IPS DF 19.7 (cell line): ENCODE data around the gene RMDN2.
"Not testable (repeated sequence)": the region's sequence is repeated elsewhere in the genome, so short reads cannot be mapped to it uniquely, and the experiment has no call there.

Experiments
- DNase-seq: peaks from one replicate; pipeline ENCODE4 v3.0.0-alpha.2; 2013; ENCODE audit warnings: low read depth, low spot score

RMDN2 gene

DNA sequence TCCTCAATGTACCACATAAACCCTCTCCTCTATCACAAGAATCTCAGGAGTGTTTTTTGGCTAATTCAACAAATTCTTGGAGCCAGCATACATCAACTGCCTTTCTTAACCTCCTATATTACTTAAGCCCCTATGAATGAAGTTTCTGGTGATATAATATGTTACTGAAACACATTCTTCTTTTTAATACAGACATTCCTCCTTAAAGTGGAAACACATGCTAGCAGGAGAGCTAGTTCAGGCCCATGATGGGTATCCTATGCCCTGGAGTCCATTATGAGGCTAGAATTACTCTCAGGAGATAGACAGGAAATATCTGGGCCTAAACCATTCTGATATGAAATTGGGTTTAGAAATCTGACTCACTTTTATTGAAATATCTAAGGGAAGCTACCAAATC lies 26.6 kb upstream of the RMDN2 start:
- no peak for DNase-seq

GRCh38 chr2:37902991-37903390 lies 22.1 kb upstream of the RMDN2 start:
- no peak for DNase-seq

- DNase-seq, result no peak
Measured at GRCh38 chr2:37904425-37904824, 20.7 kb upstream of the RMDN2 start.

DNA sequence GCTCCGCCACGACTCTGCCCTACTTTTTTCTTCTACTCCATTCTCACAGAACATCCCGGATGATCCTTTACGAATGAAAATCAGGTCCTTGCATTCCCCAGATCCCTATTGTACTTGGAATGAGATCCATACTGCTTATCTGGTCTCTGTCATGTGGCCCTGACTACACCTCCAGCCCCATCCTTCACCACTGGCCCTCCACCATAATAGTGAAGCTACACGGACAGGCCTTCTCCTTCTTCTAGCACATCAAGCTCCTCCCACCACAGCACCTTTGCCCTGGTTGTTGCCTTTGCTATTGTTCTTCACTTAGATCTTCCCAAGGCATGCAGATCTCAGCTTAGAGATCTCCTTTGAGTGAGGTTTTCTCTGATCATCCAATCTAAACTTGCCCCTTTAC lies 20.1 kb upstream of the RMDN2 start:
- DNase-seq, result no peak

GRCh38 chr2:37906131-37906530 lies 19.0 kb upstream of the RMDN2 start:
- DNase-seq, result no peak

- DNase-seq, result no peak
Measured at GRCh38 chr2:37907501-37908225, 17.4 kb upstream of the RMDN2 start.

DNA sequence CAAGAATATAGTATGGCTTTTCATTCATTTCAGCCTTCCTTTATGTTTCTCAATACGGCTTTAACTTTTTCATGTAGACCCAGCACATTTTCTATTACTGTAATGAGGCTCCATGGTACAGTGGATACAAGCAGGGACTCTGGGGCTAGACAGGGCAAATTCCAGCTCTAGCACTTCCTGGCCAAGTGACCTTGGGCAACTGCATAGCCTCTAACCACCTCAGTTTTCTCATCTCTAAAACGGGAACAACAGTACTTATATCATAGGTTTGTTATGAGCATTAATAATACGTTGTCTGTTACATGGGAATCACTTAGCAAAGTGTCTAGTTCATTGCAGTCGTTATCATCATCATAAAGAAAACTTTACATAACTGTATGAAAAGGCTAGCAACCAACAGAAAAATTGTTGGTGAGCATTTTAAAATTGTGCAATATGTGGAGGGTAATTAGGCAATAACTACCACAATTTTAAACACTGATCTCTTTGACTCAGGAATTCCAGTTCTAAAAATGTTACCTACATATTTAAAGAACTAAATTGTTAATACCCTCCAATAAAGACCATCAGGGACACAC lies 13.7 kb upstream of the RMDN2 start:
- no peak for DNase-seq

DNA sequence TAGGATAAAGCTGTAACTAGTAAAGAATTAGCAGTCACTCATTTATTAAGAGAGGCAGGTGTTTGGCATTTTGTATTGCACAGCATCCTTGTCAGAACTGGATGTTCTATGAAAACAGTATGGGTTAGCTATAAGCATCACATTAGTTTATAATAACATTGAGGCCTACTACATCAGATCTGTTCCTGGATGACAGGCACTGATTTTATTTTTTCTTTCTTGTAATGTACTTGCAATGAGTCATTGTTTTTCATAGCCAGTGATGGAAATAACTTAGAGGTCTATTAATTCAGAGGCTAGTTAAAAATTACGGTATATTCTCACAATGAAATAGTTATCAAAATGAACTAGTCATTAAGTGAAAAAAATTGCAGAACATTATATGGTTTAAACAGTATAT lies 13.0 kb upstream of the RMDN2 start:
- no peak for DNase-seq

GRCh38 chr2:37912616-37913015 lies 12.5 kb upstream of the RMDN2 start:
- no peak for DNase-seq

- no peak for DNase-seq
Measured at GRCh38 chr2:37914340-37914739, 10.7 kb upstream of the RMDN2 start.

DNA sequence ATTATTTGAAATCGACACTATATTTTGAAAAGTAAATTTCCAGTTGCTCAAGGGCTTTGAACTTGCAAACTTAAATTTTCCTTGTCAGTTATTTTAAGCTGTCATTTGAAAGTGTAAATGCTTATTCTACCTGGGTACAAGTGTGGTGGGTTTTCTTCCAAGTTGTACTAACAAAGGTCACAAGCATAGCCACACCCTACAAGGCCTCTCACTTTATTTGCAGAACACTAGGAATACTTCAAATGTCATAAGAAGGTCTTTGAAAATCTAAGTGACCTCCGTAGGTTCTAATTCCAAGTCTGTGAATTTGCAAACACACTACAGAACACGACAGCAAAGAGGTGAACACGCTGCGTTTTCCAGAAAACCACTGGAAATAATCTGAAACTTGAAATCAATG lies 9.3 kb upstream of the RMDN2 start:
- no peak for DNase-seq

DNA sequence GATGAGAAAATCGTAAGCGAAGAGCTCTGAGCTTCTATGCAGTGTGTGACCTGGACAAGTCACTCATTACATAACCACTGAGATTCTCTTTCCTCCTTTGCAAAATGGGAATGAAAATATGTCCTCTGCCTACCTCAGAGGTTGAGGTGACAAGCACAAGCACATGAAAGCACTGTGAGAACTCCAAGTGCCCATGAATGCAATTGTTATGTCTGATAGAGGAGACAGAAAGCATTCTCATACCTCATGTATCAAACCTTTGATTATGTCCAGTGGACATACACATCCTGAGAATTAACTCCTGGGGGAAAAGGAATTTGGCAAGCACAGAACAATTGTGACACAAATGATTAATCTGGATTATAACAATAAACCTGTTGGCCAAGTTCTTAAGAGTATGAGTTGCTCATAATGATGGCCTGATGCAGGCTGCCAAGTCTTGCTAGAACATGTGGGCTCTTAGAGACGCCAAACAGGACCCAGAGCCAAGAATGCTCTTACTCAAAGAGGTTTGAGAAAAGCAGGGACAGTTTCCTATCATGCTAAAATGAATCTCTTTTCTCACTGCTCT lies 8.5 kb upstream of the RMDN2 start:
- DNase-seq, result no peak

- no peak for DNase-seq
Measured at GRCh38 chr2:37917281-37918228, 7.5 kb upstream of the RMDN2 start.

GRCh38 chr2:37918742-37919186 lies 6.3 kb upstream of the RMDN2 start:
- DNase-seq, result no peak

- no peak for DNase-seq
Measured at GRCh38 chr2:37919631-37920032, 5.5 kb upstream of the RMDN2 start.

GRCh38 chr2:37920570-37920969 lies 4.5 kb upstream of the RMDN2 start:
- no peak for DNase-seq

DNA sequence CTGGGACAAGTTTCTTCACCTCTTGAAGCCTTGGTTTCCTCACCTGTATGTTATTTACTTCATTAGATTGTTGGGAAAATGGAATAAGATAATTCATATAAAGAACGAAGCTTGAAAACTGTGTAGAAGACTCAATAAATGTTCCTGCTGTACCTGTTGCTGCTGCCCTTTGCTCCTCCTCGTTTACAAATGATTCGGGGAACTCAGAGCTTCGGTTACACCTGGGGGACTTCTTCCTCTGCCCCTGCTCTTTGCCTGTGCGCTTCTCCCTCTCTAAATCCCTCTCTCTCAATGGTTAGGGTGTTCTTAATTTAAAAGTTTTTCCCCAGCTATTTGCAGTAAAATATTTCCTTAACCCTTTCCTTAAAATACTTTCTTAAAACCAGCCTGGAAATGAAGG lies 3.3 kb upstream of the RMDN2 start:
- no peak for DNase-seq

GRCh38 chr2:37923308-37924055 lies 1.6 kb upstream of the RMDN2 start:
- no peak for DNase-seq

DNA sequence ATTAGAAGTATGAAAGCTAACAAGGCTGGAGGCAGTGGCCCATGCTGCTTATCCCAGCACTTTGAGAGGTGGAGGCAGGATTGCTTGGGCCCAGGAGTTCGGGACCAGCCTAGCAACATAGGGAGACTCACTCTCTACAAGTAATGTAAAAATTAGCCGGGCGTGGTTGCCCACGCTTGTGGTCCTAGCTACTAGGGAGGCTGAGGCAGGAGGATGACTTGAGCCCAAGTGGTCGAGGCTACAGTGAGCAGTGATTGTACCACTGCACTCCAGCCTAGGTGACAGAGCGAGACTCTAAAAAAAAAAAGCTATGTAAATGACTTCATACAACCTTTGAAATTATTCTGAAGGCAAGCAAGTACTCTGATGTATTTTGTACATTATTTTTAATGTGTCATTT lies 1.5 kb downstream of the RMDN2 start:
- DNase-seq, result no peak

GRCh38 chr2:37928377-37928776 lies 3.3 kb downstream of the RMDN2 start:
- DNase-seq, result no peak

- not testable (repeated sequence) for DNase-seq
Measured at GRCh38 chr2:37930392-37930791, 5.3 kb downstream of the RMDN2 start.
